Neural cell (in vitro differentiated cells): ENCODE measurements around the gene MED13L. TPM values are rescaled to one million over a fixed set of nuclear protein-coding genes. Genes with fewer than 3 reads are reported as not detected.

Experiments used
- H2AFZ ChIP-seq: fragments of 200-600, 300-800 bp; sonication (generic), shearing (Covaris generic); 2 replicates; pipeline ENCODE4 v1.6.0; 2014; ENCODE audit warnings: low read depth, mild to moderate bottlenecking, antibody characterized with exemption, low read length, moderate library complexity
- H3F3A ChIP-seq: fragments of 200-600 bp; shearing (Covaris generic); 2 replicates; pipeline ENCODE4 v1.6.1; 2016; ENCODE audit warnings: mild to moderate bottlenecking, moderate library complexity, mixed read lengths, antibody characterized with exemption, low read length; ENCODE audit not compliant: insufficient read depth, poor library complexity, severe bottlenecking
- H3K27ac ChIP-seq: fragments of 200-600, 300-800 bp; sonication (generic), shearing (Covaris generic); 2 replicates; pipeline ENCODE4 v1.5.1; 2014; ENCODE audit warnings: mild to moderate bottlenecking, low read length, moderate library complexity
- H3K27me3 ChIP-seq: fragments of 300-800, 200-600 bp; sonication (generic), shearing (Covaris generic); 2 replicates; pipeline ENCODE4 v1.6.0; 2014; ENCODE audit warnings: mild to moderate bottlenecking, low read depth, low read length, moderate library complexity; ENCODE audit not compliant: insufficient read depth
- H3K36me3 ChIP-seq: fragments of 300-800, 200-600 bp; sonication (generic), shearing (Covaris generic); 2 replicates; pipeline ENCODE4 v1.5.1; 2014; ENCODE audit warnings: mild to moderate bottlenecking, antibody characterized with exemption, low read length, moderate library complexity; ENCODE audit not compliant: insufficient read depth
- H3K4me2 ChIP-seq: fragments of 300-800, 200-600 bp; sonication (generic), shearing (Covaris generic); 2 replicates; pipeline ENCODE4 v1.6.0; 2014; ENCODE audit warnings: mild to moderate bottlenecking, low read length
- H3K4me3 ChIP-seq: fragments of 300-800, 200-600 bp; sonication (generic), shearing (Covaris generic); 2 replicates; pipeline ENCODE4 v1.5.1; 2014; ENCODE audit warnings: mild to moderate bottlenecking, low read length, moderate library complexity
- H3K79me2 ChIP-seq: fragments of 200-600 bp; shearing (Covaris generic); replicated peaks from 2 replicates; pipeline ENCODE4 v1.6.0; 2014; ENCODE audit warnings: mild to moderate bottlenecking, low read length, moderate library complexity; ENCODE audit not compliant: insufficient read depth
- H3K9ac ChIP-seq: fragments of 300-800, 200-600 bp; sonication (generic), shearing (Covaris generic); 2 replicates; pipeline ENCODE4 v1.6.1; 2016; ENCODE audit warnings: mild to moderate bottlenecking, low read length, mixed read lengths
- H3K9me2 ChIP-seq: fragments of 200-600 bp; shearing (Covaris generic); 2 replicates; pipeline ENCODE4 v1.6.1; 2016; ENCODE audit warnings: mild to moderate bottlenecking, low read length, mixed read lengths; ENCODE audit not compliant: insufficient read depth
- H3K9me3 ChIP-seq: fragments of 200-600, 300-800 bp; sonication (generic), shearing (Covaris generic); 2 replicates; pipeline ENCODE4 v1.6.1; 2016; ENCODE audit warnings: mild to moderate bottlenecking, mixed run types, low read length, moderate library complexity, mixed read lengths
- H4K20me1 ChIP-seq: fragments of 200-600 bp; shearing (Covaris generic); 2 replicates; pipeline ENCODE4 v1.6.1; 2016; ENCODE audit warnings: mild to moderate bottlenecking, mixed run types; ENCODE audit not compliant: insufficient read depth
- CTCF ChIP-seq: fragments of 450-650 bp; IDR thresholded peaks from 2 replicates; pipeline ENCODE4 v1.5.1; 2014; ENCODE audit warnings: antibody characterized with exemption, mild to moderate bottlenecking, moderate library complexity; ENCODE audit not compliant: poor library complexity, severe bottlenecking
- EP300 ChIP-seq: fragments of 450-650 bp; conservative IDR thresholded peaks from 2 replicates; pipeline ENCODE4 v1.6.1; 2014; ENCODE audit warnings: antibody characterized with exemption, mild to moderate bottlenecking, moderate library complexity; ENCODE audit not compliant: poor library complexity, severe bottlenecking
- EZH2 ChIP-seq: fragments of 200-600, 300-800 bp; shearing (Covaris generic), sonication (generic); IDR thresholded peaks from 2 replicates; pipeline ENCODE4 v1.6.1; 2014; ENCODE audit warnings: antibody characterized with exemption, low read length, borderline replicate concordance, mild to moderate bottlenecking; ENCODE audit not compliant: insufficient read depth, poor library complexity, severe bottlenecking
- MXI1 ChIP-seq: fragments of 450-650 bp; conservative IDR thresholded peaks from 2 replicates; pipeline ENCODE4 v1.6.1; 2014; ENCODE audit warnings: antibody characterized with exemption, mild to moderate bottlenecking; ENCODE audit not compliant: poor library complexity, severe bottlenecking
- POLR2AphosphoS5 ChIP-seq: IDR thresholded peaks from 2 replicates; pipeline ENCODE4 v1.6.1; 2012
- RAD21 ChIP-seq: fragments of 450-650 bp; conservative IDR thresholded peaks from 2 replicates; pipeline ENCODE4 v1.6.1; 2014; ENCODE audit warnings: antibody characterized with exemption, mild to moderate bottlenecking, moderate library complexity
- REST ChIP-seq: IDR thresholded peaks from 2 replicates; pipeline ENCODE4 v1.6.1; 2012; ENCODE audit warnings: borderline replicate concordance
- SMC3 ChIP-seq: fragments of 450-650 bp; conservative IDR thresholded peaks from 2 replicates; pipeline ENCODE4 v1.6.1; 2014; ENCODE audit warnings: antibody characterized with exemption, mild to moderate bottlenecking, moderate library complexity; ENCODE audit not compliant: poor library complexity
- TAF1 ChIP-seq: IDR thresholded peaks from 2 replicates; pipeline ENCODE4 v1.6.1; 2012; ENCODE audit warnings: low read depth
- polyA plus RNA-seq: library from polyadenylated mRNA; depleted of rRNA; stranded (reverse); fragments of >200 nt; gene quantifications from 2 replicates; pipeline ENCODE4 v1.2.3, GENCODE V29; 2014

The MED13L gene
- polyA plus RNA-seq, 1 donor from 2014 or later: 38.9 TPM

GRCh38 chr12:116137318-116137717, 140.2 kb downstream of the MED13L start:
- no peaks in the 10 kb centered on the region for H4K20me1 ChIP-seq
- H3K4me2 ChIP-seq: no peak overlapping the region
- no peaks in the 10 kb centered on the region for H3K9me3 ChIP-seq
- no peak overlapping the region for H2AFZ ChIP-seq
- H3K4me3 ChIP-seq: no peak overlapping the region
- peaks cover 36% of the 10 kb centered on the region for H3K79me2 ChIP-seq
- no peak overlapping the region for H3K27ac ChIP-seq
- H3K36me3 ChIP-seq: no peaks in the 10 kb centered on the region
- no peaks in the 10 kb centered on the region for H3K9me2 ChIP-seq
- no peak for TF ChIP-seq MXI1
- TF ChIP-seq CTCF: no peak
- no peak for TF ChIP-seq EZH2
- TF ChIP-seq POLR2AphosphoS5: no peak
- no peak for TF ChIP-seq TAF1
- no peak for TF ChIP-seq SMC3
- TF ChIP-seq RAD21: no peak
- TF ChIP-seq REST: no peak
- TF ChIP-seq EP300: no peak
- no peak overlapping the region for H3K9ac ChIP-seq
- H3F3A ChIP-seq: no peaks in the 10 kb centered on the region
- H3K27me3 ChIP-seq: no peaks in the 10 kb centered on the region

GRCh38 chr12:116136340-116136739, 141.2 kb downstream of the MED13L start:
- TF ChIP-seq RAD21 (no peak), CTCF (no peak), POLR2AphosphoS5 (no peak), MXI1 (no peak), EP300 (no peak), REST (no peak), SMC3 (no peak), EZH2 (no peak)
- Histone ChIP-seq H3K36me3 (no peaks in the 10 kb centered on the region), H3K9me3 (no peaks in the 10 kb centered on the region), H4K20me1 (no peaks in the 10 kb centered on the region), H3K27me3 (no peaks in the 10 kb centered on the region), H3K4me3 (no peak overlapping the region), H3K9ac (no peak overlapping the region), H3K27ac (no peak overlapping the region), H3K9me2 (no peaks in the 10 kb centered on the region), H3K4me2 (no peak overlapping the region), H2AFZ (no peak overlapping the region), H3F3A (no peaks in the 10 kb centered on the region), H3K79me2 (peaks cover 31% of the 10 kb centered on the region)
